Measurements from ENCODE around the gene SLC52A1.

Gene SLC52A1

DNA sequence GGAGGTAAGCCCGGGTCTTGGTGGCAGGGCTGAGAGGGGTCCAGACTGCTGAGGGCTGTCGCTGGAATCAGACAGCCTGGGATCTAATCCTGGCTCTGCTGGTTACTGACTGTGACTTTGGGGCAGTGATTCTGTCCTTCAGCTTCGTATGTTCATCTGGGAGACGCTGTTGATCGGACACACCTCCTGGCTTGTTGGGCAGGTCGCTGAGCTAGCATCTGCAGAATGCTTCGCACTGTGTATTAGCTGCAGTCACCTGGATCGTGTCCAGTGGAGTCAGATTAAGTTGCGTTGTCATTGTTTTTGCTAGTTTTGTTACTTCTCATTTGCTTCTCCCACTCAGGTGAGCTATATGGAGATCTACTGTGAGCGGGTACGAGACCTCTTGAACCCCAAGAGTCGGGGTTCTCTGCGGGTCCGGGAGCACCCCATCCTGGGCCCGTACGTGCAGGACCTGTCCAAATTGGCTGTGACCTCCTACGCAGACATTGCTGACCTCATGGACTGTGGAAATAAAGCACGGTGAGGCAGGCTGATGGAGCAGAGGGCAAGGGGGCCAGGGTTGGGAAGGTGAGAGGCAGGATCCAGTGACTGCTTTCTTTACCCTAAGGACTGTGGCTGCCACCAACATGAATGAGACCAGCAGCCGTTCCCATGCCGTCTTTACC lies 33.0 kb downstream of the SLC52A1 start (continued):
- TF ChIP-seq, protein P1, sequence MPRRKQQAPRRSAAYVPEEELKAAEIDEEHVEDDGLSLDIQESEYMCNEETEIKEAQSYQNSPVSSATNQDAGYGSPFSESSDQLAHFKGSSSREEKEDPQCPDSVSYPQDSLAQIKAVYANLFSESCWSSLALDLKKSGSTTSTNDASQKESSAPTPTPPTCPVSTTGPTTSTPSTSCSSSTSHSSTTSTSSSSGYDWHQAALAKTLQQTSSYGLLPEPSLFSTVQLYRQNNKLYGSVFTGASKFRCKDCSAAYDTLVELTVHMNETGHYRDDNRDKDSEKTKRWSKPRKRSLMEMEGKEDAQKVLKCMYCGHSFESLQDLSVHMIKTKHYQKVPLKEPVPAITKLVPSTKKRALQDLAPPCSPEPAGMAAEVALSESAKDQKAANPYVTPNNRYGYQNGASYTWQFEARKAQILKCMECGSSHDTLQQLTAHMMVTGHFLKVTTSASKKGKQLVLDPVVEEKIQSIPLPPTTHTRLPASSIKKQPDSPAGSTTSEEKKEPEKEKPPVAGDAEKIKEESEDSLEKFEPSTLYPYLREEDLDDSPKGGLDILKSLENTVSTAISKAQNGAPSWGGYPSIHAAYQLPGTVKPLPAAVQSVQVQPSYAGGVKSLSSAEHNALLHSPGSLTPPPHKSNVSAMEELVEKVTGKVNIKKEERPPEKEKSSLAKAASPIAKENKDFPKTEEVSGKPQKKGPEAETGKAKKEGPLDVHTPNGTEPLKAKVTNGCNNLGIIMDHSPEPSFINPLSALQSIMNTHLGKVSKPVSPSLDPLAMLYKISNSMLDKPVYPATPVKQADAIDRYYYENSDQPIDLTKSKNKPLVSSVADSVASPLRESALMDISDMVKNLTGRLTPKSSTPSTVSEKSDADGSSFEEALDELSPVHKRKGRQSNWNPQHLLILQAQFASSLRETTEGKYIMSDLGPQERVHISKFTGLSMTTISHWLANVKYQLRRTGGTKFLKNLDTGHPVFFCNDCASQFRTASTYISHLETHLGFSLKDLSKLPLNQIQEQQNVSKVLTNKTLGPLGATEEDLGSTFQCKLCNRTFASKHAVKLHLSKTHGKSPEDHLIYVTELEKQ (tag by site-specific recombination; IDR thresholded peaks at IDR 0.05; ENCODE audit: borderline replicate concordance): no peak

DNA sequence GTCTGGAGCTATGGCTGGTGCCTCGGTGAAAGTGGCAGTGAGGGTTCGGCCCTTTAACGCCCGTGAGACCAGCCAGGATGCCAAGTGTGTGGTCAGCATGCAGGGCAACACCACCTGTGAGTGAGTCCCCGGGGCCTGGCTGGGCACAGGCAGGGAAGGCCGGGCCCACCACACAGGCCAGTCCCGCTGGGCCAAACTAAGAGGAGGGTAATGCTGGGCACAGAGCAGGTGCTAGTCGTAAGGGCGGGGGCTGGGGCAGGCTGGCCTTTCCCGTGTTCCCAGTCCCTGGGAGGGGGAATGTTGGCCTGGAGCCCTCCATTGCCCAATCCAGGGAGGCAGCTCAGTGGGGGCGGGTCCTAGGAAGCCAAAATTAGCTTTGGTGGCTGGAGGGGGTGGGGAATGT lies 35.0 kb downstream of the SLC52A1 start:
- ChIA-PET POLR2A (interaction anchor here (0.6 to 1.4 kb wide), 2 partner anchors 14 to 19 kb away, joined by 3 to 5 read pairs; no protein-coding TSS in a partner anchor), CTCF (interaction anchor here (0.7 to 1.9 kb wide), 3 partner anchors 13 to 21 kb away, joined by 3 to 7 read pairs (median 3); partner anchors contain the start of gene CAMTA2)
- Histone ChIP-seq H3K36me3 (ENCODE audit: control insufficient read depth in 2 of 2, insufficient read depth in 1 of 2, low read length in 2 of 2) (peaks cover 26 to 47% of the 10 kb centered on the region in 2 experiments), H3K4me3 (ENCODE audit: low read depth, low read length) (no peak overlapping the region), H3K4me1 (ENCODE audit: control insufficient read depth, insufficient read depth, low read length) (peaks cover 14% of the 10 kb centered on the region), H3K27ac (ENCODE audit: extremely low read depth, low read depth, low read length) (no peak overlapping the region), H3K9me3 (ENCODE audit: control insufficient read depth, insufficient read depth, low read depth, low read length) (no peaks in the 10 kb centered on the region)
- no peak for TF ChIP-seq SCRT1 (tag by site-specific recombination; IDR thresholded peaks at IDR 0.05; ENCODE audit: borderline replicate concordance)
- no peak for TF ChIP-seq ZNF138 (tag by site-specific recombination; IDR thresholded peaks at IDR 0.05; ENCODE audit: borderline replicate concordance)
- TF ChIP-seq, protein P2, sequence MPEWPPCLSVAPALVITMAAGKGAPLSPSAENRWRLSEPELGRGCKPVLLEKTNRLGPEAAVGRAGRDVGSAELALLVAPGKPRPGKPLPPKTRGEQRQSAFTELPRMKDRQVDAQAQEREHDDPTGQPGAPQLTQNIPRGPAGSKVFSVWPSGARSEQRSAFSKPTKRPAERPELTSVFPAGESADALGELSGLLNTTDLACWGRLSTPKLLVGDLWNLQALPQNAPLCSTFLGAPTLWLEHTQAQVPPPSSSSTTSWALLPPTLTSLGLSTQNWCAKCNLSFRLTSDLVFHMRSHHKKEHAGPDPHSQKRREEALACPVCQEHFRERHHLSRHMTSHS (tag by site-specific recombination; IDR thresholded peaks at IDR 0.05): no peak
- TF ChIP-seq ZNF623 (tag by site-specific recombination; IDR thresholded peaks at IDR 0.05): no peak
- no peak for TF ChIP-seq ZNF24 (tag by site-specific recombination; IDR thresholded peaks at IDR 0.05)
- TF ChIP-seq ZNF202 (tag by site-specific recombination; IDR thresholded peaks at IDR 0.05; ENCODE audit: borderline replicate concordance): no peak
- TF ChIP-seq IKZF3 (tag by site-specific recombination; IDR thresholded peaks at IDR 0.05): no peak
- no peak for TF ChIP-seq ZNF133 (tag by site-specific recombination; IDR thresholded peaks at IDR 0.05)
- TF ChIP-seq, protein P3, sequence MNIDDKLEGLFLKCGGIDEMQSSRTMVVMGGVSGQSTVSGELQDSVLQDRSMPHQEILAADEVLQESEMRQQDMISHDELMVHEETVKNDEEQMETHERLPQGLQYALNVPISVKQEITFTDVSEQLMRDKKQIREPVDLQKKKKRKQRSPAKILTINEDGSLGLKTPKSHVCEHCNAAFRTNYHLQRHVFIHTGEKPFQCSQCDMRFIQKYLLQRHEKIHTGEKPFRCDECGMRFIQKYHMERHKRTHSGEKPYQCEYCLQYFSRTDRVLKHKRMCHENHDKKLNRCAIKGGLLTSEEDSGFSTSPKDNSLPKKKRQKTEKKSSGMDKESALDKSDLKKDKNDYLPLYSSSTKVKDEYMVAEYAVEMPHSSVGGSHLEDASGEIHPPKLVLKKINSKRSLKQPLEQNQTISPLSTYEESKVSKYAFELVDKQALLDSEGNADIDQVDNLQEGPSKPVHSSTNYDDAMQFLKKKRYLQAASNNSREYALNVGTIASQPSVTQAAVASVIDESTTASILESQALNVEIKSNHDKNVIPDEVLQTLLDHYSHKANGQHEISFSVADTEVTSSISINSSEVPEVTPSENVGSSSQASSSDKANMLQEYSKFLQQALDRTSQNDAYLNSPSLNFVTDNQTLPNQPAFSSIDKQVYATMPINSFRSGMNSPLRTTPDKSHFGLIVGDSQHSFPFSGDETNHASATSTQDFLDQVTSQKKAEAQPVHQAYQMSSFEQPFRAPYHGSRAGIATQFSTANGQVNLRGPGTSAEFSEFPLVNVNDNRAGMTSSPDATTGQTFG (tag by site-specific recombination; IDR thresholded peaks at IDR 0.05; ENCODE audit: borderline replicate concordance): no peak
- TF ChIP-seq ZNF621 (tag by site-specific recombination; IDR thresholded peaks at IDR 0.05): no peak
- TF ChIP-seq, protein P4, sequence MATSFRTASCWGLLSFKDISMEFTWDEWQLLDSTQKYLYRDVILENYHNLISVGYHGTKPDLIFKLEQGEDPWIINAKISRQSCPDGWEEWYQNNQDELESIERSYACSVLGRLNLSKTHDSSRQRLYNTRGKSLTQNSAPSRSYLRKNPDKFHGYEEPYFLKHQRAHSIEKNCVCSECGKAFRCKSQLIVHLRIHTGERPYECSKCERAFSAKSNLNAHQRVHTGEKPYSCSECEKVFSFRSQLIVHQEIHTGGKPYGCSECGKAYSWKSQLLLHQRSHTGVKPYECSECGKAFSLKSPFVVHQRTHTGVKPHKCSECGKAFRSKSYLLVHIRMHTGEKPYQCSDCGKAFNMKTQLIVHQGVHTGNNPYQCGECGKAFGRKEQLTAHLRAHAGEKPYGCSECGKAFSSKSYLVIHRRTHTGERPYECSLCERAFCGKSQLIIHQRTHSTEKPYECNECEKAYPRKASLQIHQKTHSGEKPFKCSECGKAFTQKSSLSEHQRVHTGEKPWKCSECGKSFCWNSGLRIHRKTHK (tag by site-specific recombination; IDR thresholded peaks at IDR 0.05): no peak
- TF ChIP-seq MEIS1 (CRISPR knock-in tag; IDR thresholded peaks at IDR 0.05; ENCODE audit: borderline replicate concordance): no peak
- TF ChIP-seq ZBTB8A (tag by site-specific recombination; IDR thresholded peaks at IDR 0.05): 0 out of 2 replicates have a peak, but pooled peaks have one; percentile 15
- no peak for TF ChIP-seq ZNF121 (tag by site-specific recombination; IDR thresholded peaks at IDR 0.05)
- TF ChIP-seq, protein P5, sequence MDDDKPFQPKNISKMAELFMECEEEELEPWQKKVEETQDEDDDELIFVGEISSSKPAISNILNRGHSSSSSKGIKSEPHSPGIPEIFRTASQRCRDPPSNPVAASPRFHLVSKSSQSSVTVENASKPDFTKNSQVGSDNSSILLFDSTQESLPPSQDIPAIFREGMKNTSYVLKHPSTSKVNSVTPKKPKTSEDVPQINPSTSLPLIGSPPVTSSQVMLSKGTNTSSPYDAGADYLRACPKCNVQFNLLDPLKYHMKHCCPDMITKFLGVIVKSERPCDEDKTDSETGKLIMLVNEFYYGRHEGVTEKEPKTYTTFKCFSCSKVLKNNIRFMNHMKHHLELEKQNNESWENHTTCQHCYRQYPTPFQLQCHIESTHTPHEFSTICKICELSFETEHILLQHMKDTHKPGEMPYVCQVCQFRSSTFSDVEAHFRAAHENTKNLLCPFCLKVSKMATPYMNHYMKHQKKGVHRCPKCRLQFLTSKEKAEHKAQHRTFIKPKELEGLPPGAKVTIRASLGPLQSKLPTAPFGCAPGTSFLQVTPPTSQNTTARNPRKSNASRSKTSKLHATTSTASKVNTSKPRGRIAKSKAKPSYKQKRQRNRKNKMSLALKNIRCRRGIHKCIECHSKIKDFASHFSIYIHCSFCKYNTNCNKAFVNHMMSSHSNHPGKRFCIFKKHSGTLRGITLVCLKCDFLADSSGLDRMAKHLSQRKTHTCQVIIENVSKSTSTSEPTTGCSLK (tag by site-specific recombination; IDR thresholded peaks at IDR 0.05): no peak
- no peak for TF ChIP-seq ZNF776 (tag by site-specific recombination; IDR thresholded peaks at IDR 0.05; ENCODE audit: borderline replicate concordance)
- TF ChIP-seq, protein P6, sequence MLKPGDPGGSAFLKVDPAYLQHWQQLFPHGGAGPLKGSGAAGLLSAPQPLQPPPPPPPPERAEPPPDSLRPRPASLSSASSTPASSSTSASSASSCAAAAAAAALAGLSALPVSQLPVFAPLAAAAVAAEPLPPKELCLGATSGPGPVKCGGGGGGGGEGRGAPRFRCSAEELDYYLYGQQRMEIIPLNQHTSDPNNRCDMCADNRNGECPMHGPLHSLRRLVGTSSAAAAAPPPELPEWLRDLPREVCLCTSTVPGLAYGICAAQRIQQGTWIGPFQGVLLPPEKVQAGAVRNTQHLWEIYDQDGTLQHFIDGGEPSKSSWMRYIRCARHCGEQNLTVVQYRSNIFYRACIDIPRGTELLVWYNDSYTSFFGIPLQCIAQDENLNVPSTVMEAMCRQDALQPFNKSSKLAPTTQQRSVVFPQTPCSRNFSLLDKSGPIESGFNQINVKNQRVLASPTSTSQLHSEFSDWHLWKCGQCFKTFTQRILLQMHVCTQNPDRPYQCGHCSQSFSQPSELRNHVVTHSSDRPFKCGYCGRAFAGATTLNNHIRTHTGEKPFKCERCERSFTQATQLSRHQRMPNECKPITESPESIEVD (tag by site-specific recombination; IDR thresholded peaks at IDR 0.05): no peak
- TF ChIP-seq, protein P1 (tag by site-specific recombination; IDR thresholded peaks at IDR 0.05; ENCODE audit: borderline replicate concordance): no peak

Data from HEK293 (cell line).